ENCODE measurements around the gene TAS2R1.

DNA sequence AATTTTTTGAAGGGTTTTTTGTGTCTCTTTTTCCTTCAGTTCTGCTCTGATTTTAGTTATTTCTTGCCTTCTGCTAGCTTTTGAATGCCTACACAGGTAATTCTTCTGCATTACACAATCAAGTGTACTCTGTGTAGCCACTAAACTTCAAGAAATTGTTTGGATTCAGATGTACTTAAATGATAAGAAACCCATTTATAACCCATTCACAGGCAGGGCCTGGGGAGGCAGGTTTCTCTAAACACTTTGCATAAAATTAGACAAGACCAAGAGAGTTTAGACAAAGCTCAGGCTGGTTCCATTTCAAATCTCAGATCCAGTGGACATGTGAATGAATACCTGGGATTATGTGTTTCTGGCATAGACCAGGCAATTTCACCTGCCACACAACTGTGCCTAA is 43.0 kb downstream of the TAS2R1 start:
- TF ChIP-seq POLR2A (IDR thresholded peaks at IDR 0.05; ENCODE audit: low read length) (no peak), CTCF (IDR thresholded peaks at IDR 0.05) (no peak), CBX8 (IDR thresholded peaks at IDR 0.05) (no peak), JUN (IDR thresholded peaks at IDR 0.05) (no peak)
